Measurements from ENCODE around the gene PEX26. TPM values are rescaled to one million over a fixed set of nuclear protein-coding genes. Genes with fewer than 3 reads are reported as not detected.
A peak's percentile ranks its signal among the peaks of the same experiment; 100 is the strongest.

PEX26 gene
- total and polyA plus RNA-seq, 2 of the 13 experiments (the other 11 are each of a cell fraction or from before 2014, with no cell fraction given): 10.6 to 25.1 TPM

DNA sequence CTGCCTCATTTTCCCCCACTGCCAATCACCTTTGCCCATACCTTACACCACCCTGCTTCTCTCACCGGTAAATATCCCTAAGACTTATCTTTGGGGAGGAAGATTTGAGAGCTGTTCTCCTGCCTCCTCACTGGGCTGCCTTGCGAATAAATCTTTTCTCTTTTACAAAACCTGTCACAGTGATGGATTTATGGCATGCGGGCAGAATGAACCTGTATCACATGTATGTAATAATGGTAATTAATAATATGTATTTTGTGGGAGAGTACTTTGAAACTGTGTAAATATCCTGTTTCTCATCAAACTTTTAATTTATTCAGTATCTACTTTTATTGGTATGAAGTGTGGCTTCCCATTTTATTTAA is 68.6 kb downstream of the PEX26 start (continued):
- TF ChIP-seq ZMYM4 (CRISPR knock-in tag; IDR thresholded peaks at IDR 0.05) (no peak), ZNF337 (CRISPR knock-in tag; IDR thresholded peaks at IDR 0.05; ENCODE audit: borderline replicate concordance, low read depth) (no peak), PHF21A (CRISPR knock-in tag; IDR thresholded peaks at IDR 0.05) (no peak)

DNA sequence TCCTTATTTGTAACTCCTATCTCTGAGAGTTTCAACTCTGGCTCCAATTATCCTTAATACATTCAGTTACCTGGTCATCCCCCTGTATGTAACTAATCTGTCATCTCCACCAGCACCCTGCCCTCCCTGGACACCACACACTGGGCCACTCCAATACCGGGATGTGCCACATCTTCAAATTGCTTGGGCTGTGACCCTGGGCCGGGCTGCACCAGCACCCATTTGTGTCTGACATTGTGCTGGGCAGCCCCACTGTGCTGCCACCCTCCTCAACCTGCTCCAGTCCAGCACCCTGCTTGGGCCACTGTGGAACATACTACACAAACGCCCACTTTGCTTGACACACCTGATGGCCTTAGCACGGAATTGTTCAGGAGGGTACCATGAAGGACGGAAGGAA is 70.0 kb downstream of the PEX26 start:
- 91% methylated on average over 5 of the region's 5 CpGs for WGBS (ENCODE audit: low lambda C conversion rate)
- intact Hi-C loops (cut with micrococcal nuclease; ENCODE audit: unreplicated experiment): no loop called here
- TF ChIP-seq, protein P1, sequence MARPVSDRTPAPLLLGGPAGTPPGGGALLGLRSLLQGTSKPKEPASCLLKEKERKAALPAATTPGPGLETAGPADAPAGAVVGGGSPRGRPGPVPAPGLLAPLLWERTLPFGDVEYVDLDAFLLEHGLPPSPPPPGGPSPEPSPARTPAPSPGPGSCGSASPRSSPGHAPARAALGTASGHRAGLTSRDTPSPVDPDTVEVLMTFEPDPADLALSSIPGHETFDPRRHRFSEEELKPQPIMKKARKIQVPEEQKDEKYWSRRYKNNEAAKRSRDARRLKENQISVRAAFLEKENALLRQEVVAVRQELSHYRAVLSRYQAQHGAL (CRISPR knock-in tag; IDR thresholded peaks at IDR 0.05; ENCODE audit: not compliant biosample characterization): no peak
- TF ChIP-seq, protein P2, sequence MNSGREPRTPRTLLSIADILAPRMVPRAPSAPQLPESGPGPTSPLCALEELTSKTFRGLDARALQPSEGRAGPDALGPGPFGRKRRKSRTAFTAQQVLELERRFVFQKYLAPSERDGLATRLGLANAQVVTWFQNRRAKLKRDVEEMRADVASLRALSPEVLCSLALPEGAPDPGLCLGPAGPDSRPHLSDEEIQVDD (CRISPR knock-in tag; IDR thresholded peaks at IDR 0.05; ENCODE audit: borderline replicate concordance): 0 out of 2 replicates have a peak, but pooled peaks have one; percentile 46
- no peak for TF ChIP-seq ZNF274 (CRISPR knock-in tag; IDR thresholded peaks at IDR 0.05)
- no peak for TF ChIP-seq RBM39 (IDR thresholded peaks at IDR 0.05; ENCODE audit: low read depth, low read length, poor library complexity, severe bottlenecking)
- TF ChIP-seq, protein P3, sequence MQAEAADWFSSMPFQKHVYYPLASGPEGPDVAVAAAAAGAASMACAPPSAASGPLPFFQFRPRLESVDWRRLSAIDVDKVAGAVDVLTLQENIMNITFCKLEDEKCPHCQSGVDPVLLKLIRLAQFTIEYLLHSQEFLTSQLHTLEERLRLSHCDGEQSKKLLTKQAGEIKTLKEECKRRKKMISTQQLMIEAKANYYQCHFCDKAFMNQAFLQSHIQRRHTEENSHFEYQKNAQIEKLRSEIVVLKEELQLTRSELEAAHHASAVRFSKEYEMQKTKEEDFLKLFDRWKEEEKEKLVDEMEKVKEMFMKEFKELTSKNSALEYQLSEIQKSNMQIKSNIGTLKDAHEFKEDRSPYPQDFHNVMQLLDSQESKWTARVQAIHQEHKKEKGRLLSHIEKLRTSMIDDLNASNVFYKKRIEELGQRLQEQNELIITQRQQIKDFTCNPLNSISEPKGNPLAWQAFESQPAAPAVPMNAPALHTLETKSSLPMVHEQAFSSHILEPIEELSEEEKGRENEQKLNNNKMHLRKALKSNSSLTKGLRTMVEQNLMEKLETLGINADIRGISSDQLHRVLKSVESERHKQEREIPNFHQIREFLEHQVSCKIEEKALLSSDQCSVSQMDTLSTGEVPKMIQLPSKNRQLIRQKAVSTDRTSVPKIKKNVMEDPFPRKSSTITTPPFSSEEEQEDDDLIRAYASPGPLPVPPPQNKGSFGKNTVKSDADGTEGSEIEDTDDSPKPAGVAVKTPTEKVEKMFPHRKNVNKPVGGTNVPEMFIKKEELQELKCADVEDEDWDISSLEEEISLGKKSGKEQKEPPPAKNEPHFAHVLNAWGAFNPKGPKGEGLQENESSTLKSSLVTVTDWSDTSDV (CRISPR knock-in tag; IDR thresholded peaks at IDR 0.05): 0 out of 2 replicates have a peak, but pooled peaks have one; percentile 27
- TF ChIP-seq, protein P4, sequence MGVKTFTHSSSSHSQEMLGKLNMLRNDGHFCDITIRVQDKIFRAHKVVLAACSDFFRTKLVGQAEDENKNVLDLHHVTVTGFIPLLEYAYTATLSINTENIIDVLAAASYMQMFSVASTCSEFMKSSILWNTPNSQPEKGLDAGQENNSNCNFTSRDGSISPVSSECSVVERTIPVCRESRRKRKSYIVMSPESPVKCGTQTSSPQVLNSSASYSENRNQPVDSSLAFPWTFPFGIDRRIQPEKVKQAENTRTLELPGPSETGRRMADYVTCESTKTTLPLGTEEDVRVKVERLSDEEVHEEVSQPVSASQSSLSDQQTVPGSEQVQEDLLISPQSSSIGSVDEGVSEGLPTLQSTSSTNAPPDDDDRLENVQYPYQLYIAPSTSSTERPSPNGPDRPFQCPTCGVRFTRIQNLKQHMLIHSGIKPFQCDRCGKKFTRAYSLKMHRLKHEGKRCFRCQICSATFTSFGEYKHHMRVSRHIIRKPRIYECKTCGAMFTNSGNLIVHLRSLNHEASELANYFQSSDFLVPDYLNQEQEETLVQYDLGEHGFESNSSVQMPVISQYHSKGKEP (CRISPR knock-in tag; IDR thresholded peaks at IDR 0.05): no peak
- TF ChIP-seq, protein P5, sequence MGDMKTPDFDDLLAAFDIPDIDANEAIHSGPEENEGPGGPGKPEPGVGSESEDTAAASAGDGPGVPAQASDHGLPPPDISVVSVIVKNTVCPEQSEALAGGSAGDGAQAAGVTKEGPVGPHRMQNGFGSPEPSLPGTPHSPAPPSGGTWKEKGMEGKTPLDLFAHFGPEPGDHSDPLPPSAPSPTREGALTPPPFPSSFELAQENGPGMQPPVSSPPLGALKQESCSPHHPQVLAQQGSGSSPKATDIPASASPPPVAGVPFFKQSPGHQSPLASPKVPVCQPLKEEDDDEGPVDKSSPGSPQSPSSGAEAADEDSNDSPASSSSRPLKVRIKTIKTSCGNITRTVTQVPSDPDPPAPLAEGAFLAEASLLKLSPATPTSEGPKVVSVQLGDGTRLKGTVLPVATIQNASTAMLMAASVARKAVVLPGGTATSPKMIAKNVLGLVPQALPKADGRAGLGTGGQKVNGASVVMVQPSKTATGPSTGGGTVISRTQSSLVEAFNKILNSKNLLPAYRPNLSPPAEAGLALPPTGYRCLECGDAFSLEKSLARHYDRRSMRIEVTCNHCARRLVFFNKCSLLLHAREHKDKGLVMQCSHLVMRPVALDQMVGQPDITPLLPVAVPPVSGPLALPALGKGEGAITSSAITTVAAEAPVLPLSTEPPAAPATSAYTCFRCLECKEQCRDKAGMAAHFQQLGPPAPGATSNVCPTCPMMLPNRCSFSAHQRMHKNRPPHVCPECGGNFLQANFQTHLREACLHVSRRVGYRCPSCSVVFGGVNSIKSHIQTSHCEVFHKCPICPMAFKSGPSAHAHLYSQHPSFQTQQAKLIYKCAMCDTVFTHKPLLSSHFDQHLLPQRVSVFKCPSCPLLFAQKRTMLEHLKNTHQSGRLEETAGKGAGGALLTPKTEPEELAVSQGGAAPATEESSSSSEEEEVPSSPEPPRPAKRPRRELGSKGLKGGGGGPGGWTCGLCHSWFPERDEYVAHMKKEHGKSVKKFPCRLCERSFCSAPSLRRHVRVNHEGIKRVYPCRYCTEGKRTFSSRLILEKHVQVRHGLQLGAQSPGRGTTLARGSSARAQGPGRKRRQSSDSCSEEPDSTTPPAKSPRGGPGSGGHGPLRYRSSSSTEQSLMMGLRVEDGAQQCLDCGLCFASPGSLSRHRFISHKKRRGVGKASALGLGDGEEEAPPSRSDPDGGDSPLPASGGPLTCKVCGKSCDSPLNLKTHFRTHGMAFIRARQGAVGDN (CRISPR knock-in tag; IDR thresholded peaks at IDR 0.05): peak; percentile 49; the same call in 1 of the 2 replicates
- no peak for TF ChIP-seq KLF13 (CRISPR knock-in tag; IDR thresholded peaks at IDR 0.05)
- TF ChIP-seq ISL2 (CRISPR knock-in tag; IDR thresholded peaks at IDR 0.05): no peak

More for the DNA sequence above, 70.0 kb downstream of the PEX26 start:
- ATAC-seq (no peak; the same call in 1 of the 3 replicates), DNase-seq (ENCODE audit: low spot score) (no peak), FAIRE-seq (no peak)
- in situ Hi-C loops (cut with HindIII; ENCODE audit: extremely low pct_ligation_motif_present, low pct_unique_long_range_greater_than_20kb): no loop called here
- ChIA-PET POLR2A (interaction anchor here (1.2 to 3.0 kb wide), 2 partner anchors 32 to 70 kb away, joined by 4 to 19 read pairs; partner anchors contain the start of gene PEX26), CTCF (ENCODE audit: low intra/inter-chr PET ratio, low total read pairs) (no interaction called here)
- Histone ChIP-seq H3K4me1 (ENCODE audit: insufficient read depth, low read length) (peaks cover 46% of the 10 kb centered on the region), H3K9ac (ENCODE audit: insufficient read depth, low read depth, low read length) (no peak overlapping the region), H3K4me2 (ENCODE audit: low read depth, low read length) (peak overlapping the region; percentile 93), H3K9me3 (ENCODE audit: low read length) (no peaks in the 10 kb centered on the region), H2AFZ (ENCODE audit: low read length) (no peak overlapping the region), H3K27me3 (ENCODE audit: control insufficient read depth in 1 of 2, insufficient read depth in 2 of 2, low read length in 2 of 2) (no peaks in the 10 kb centered on the region), H3K79me2 (ENCODE audit: insufficient read depth, low read length) (peaks cover 20% of the 10 kb centered on the region), H3K36me3 (replicated peaks in 1 of 2; ENCODE audit: control insufficient read depth in 1 of 2, insufficient read depth in 2 of 2, low read length in 2 of 2) (no peaks in the 10 kb centered on the region; a peak in 1 of 5 replicates), H4K20me1 (ENCODE audit: insufficient read depth, low read length) (no peaks in the 10 kb centered on the region; the same call in 1 of the 2 replicates), H3K4me3 (replicated peaks in 1 of 3; ENCODE audit: insufficient read depth in 1 of 3, low read depth in 2 of 3, low read length in 3 of 3) (peak overlapping the region in 1 of 3 experiments; percentile 8; a peak in 1 of 6 replicates), H3K27ac (ENCODE audit: extremely low read length, insufficient read depth, low read length) (peak overlapping the region; percentile 95)
- BruUV-seq (replicated peaks): no TSS peak
